Measurements from ENCODE around the gene ARHGAP10. TPM values are rescaled to one million over a fixed set of nuclear protein-coding genes. Genes with fewer than 3 reads are reported as not detected.

ARHGAP10 gene
- total RNA-seq, 1 experiment from 2014 or later: 6.1 TPM

DNA sequence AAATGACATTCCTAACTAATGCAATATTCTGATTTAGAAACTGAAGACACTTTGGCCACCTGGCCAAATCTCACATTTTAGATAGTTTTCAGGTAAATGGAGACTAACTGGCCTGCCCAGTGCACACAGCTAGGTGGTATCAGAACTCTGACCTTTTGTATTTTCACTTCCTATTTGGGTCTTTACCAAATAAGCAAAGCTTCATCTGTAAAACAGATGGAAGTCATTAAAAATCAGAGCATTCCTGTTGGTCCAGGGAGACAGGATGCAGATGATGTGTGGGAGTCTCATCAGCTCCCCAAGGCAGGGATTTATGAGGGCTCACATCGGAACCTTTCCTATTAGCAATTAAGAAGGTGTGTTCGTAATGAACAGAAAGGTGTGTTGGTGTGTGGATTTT lies 57.7 kb downstream of the ARHGAP10 start:
- H3K27me3 Mint-ChIP-seq (ENCODE audit: unreplicated experiment): no peaks in the 10 kb centered on the region
- CTCF ChIA-PET: no interaction called here

DNA sequence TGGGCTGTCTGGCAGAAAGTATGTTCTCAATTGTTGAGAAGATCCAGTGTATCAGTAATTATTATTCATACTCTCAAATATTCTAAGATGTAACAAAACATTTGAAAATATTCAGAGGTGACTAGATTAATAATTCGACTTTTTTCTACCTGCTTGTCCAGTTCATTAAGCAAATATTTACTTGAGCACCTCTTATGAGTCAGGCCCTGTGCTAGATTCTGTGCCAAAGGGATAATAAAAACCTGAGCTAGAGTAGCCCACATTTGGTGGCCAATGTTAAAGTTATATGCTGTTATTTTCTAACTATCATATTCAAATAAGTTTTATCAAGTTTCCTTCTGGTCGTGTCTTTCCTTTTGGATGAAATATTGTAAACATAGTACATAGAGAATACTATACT lies 58.5 kb downstream of the ARHGAP10 start:
- CTCF ChIA-PET: interaction anchor here (0.7 kb wide), 1 partner anchor 77 kb away, joined by 3 read pairs; no protein-coding TSS in a partner anchor
- peaks cover 46% of the 10 kb centered on the region for H3K4me1 Mint-ChIP-seq (ENCODE audit: low read depth, unreplicated experiment)
- H3K27me3 Mint-ChIP-seq (ENCODE audit: unreplicated experiment): no peaks in the 10 kb centered on the region
- BruUV-seq (replicated peaks): no TSS peak
- TF ChIP-seq, protein P1, sequence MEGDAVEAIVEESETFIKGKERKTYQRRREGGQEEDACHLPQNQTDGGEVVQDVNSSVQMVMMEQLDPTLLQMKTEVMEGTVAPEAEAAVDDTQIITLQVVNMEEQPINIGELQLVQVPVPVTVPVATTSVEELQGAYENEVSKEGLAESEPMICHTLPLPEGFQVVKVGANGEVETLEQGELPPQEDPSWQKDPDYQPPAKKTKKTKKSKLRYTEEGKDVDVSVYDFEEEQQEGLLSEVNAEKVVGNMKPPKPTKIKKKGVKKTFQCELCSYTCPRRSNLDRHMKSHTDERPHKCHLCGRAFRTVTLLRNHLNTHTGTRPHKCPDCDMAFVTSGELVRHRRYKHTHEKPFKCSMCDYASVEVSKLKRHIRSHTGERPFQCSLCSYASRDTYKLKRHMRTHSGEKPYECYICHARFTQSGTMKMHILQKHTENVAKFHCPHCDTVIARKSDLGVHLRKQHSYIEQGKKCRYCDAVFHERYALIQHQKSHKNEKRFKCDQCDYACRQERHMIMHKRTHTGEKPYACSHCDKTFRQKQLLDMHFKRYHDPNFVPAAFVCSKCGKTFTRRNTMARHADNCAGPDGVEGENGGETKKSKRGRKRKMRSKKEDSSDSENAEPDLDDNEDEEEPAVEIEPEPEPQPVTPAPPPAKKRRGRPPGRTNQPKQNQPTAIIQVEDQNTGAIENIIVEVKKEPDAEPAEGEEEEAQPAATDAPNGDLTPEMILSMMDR (IDR thresholded peaks at IDR 0.05; ENCODE audit: unreplicated experiment): no peak
- no peak overlapping the region for H3K27ac Mint-ChIP-seq (ENCODE audit: unreplicated experiment)
- H3K36me3 Mint-ChIP-seq (ENCODE audit: insufficient read depth, unreplicated experiment): peaks cover 6% of the 10 kb centered on the region
- no peak overlapping the region for H3K4me3 Mint-ChIP-seq (ENCODE audit: low read depth, unreplicated experiment)
- H3K9me3 Mint-ChIP-seq (ENCODE audit: low read depth, unreplicated experiment): no peaks in the 10 kb centered on the region
- DNase-seq: no peak
- intact Hi-C loops (cut with micrococcal nuclease; ENCODE audit: unreplicated experiment): loop anchor here (5.0 kb wide), 2 partner anchors 42 to 58 kb away; partner anchors contain the start of gene ARHGAP10

More for the DNA sequence above, 57.7 kb downstream of the ARHGAP10 start:
- TF ChIP-seq, protein P1 (IDR thresholded peaks at IDR 0.05; ENCODE audit: unreplicated experiment): no peak
- Mint-ChIP-seq H3K27ac (ENCODE audit: unreplicated experiment) (no peak overlapping the region), H3K9me3 (ENCODE audit: low read depth, unreplicated experiment) (no peaks in the 10 kb centered on the region), H3K36me3 (ENCODE audit: insufficient read depth, unreplicated experiment) (peaks cover 6% of the 10 kb centered on the region), H3K4me3 (ENCODE audit: low read depth, unreplicated experiment) (no peak overlapping the region), H3K4me1 (ENCODE audit: low read depth, unreplicated experiment) (peaks cover 46% of the 10 kb centered on the region)
- DNase-seq: no peak
- no TSS peak for BruUV-seq (replicated peaks)
- intact Hi-C loops (cut with micrococcal nuclease; ENCODE audit: unreplicated experiment): no loop called here

DNA sequence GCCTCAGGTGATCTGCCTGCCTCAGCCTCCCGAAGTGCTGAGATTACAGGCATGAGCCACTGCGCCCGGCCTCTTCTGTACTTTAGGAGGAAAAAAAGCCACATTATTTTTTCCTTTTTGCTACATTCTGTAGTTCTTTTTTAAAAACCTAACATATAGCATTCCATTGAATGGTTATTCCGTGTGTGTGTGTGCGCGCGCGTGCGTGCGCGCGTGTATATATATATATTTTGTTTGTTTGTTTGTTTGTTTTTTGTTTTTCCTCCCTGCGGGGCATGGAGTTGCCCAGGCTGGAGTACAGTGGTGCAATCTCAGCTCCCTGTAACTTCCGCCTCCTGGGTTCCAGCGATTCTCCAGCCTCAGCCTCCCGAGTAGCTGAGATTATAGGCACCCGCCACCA lies 59.5 kb downstream of the ARHGAP10 start:
- H3K4me3 Mint-ChIP-seq (ENCODE audit: low read depth, unreplicated experiment): peak overlapping the region; percentile 72
- peaks cover 38% of the 10 kb centered on the region for H3K4me1 Mint-ChIP-seq (ENCODE audit: low read depth, unreplicated experiment)
- no peaks in the 10 kb centered on the region for H3K27me3 Mint-ChIP-seq (ENCODE audit: unreplicated experiment)
- no TSS peak for BruUV-seq (replicated peaks)
- DNase-seq: no peak
- CTCF ChIA-PET: no interaction called here
- intact Hi-C loops (cut with micrococcal nuclease; ENCODE audit: unreplicated experiment): loop anchor here (5.0 kb wide), 2 partner anchors 41 to 59 kb away; partner anchors contain the start of gene ARHGAP10
- TF ChIP-seq, protein P1 (IDR thresholded peaks at IDR 0.05; ENCODE audit: unreplicated experiment): no peak
- peaks cover 6% of the 10 kb centered on the region for H3K36me3 Mint-ChIP-seq (ENCODE audit: insufficient read depth, unreplicated experiment)
- peak overlapping the region; percentile 89 for H3K27ac Mint-ChIP-seq (ENCODE audit: unreplicated experiment)
- H3K9me3 Mint-ChIP-seq (ENCODE audit: low read depth, unreplicated experiment): no peaks in the 10 kb centered on the region

DNA sequence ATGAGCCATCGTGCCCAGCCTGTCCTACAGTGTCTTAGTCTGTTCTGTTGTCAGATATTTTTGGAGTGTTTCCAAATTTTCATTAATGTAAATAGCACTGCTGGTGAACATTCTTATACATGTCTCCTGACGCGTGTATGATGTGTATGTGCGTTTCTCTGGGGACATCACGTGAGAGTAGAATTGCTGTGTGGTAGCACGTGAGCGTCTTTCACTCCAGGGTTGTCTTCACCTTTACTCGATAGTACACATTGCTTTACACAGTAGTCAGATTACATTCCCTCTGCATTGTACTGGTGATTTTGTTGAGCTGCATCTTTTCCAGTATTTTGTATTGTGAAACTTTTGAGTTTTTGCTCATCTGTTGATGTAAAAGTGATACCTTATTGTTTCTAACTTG lies 60.0 kb downstream of the ARHGAP10 start:
- peak overlapping the region; percentile 89 for H3K27ac Mint-ChIP-seq (ENCODE audit: unreplicated experiment)
- CTCF ChIA-PET: interaction anchor here (1.3 kb wide), 1 partner anchor 45 kb away, joined by 3 read pairs; no protein-coding TSS in a partner anchor
- BruUV-seq (replicated peaks): no TSS peak
- peaks cover 32% of the 10 kb centered on the region for H3K4me1 Mint-ChIP-seq (ENCODE audit: low read depth, unreplicated experiment)
- no peak for DNase-seq
- H3K36me3 Mint-ChIP-seq (ENCODE audit: insufficient read depth, unreplicated experiment): peaks cover 6% of the 10 kb centered on the region
- intact Hi-C loops (cut with micrococcal nuclease; ENCODE audit: unreplicated experiment): loop anchor here (5.0 kb wide), 2 partner anchors 40 to 60 kb away; partner anchors contain the start of gene ARHGAP10
- no peaks in the 10 kb centered on the region for H3K9me3 Mint-ChIP-seq (ENCODE audit: low read depth, unreplicated experiment)
- TF ChIP-seq, protein P1 (IDR thresholded peaks at IDR 0.05; ENCODE audit: unreplicated experiment): no peak
- no peaks in the 10 kb centered on the region for H3K27me3 Mint-ChIP-seq (ENCODE audit: unreplicated experiment)
- H3K4me3 Mint-ChIP-seq (ENCODE audit: low read depth, unreplicated experiment): peak overlapping the region; percentile 72

All from Calu3 (cell line).